GM12878 (cell line): ENCODE measurements around the gene ZDHHC17. TPM values are rescaled to one million over a fixed set of nuclear protein-coding genes. Genes with fewer than 3 reads are reported as not detected.

ENCODE experiments used
- ATAC-seq: fragments of 200-7000 bp; cut with Tn5 transposase; 3 replicates; pipeline ENCODE4 v1.9.1; 2020; ENCODE audit warnings: mild to moderate bottlenecking, moderate library complexity
- BruUV-seq: library from RNA; stranded (reverse); fragments of 400-500 nt; replicated peaks from 2 replicates; lab custom pipeline; 2021; lab: Mats Ljungman, UMichigan
- CTCF ChIA-PET: fragments of 300-600 bp; sonication (Branson Sonifier 250); formaldehyde crosslinking; extraction: SDS; loops from one replicate; lab custom pipeline; 2021; ENCODE audit warnings: inconsistent platforms; lab: Yijun Ruan, JAX
- POLR2A ChIA-PET: fragments of 350-600 bp; formaldehyde crosslinking; extraction: SDS; loops from one replicate; lab custom pipeline; 2021; ENCODE audit warnings: inconsistent platforms; lab: Charles Lee
- RAD21 ChIA-PET: fragments of 300-600 bp; sonication (Branson Sonifier 250); formaldehyde crosslinking; loops from one replicate; lab custom pipeline; 2023; ENCODE audit warnings: antibody characterized with exemption; ENCODE audit not compliant: unreplicated experiment; lab: Charles Lee
- SMC1A ChIA-PET: fragments of 300-600 bp; sonication (Branson Sonifier 250); formaldehyde crosslinking; loops from one replicate; lab custom pipeline; 2023; ENCODE audit not compliant: unreplicated experiment, uncharacterized antibody; lab: Charles Lee
- DNase-seq: peaks from one replicate; pipeline ENCODE4 v3.0.0-alpha.2; 2011; ENCODE audit warnings: low read depth, low spot score
- FAIRE-seq: peaks from 3 replicates; lab custom pipeline; 2011; peaks lifted over from hg19 to GRCh38; lab: Jason Lieb, UNC
- H2AFZ ChIP-seq: 2 replicates; pipeline ENCODE4 v1.6.0; 2011; ENCODE audit warnings: low read depth, low read length, control low read depth; ENCODE audit not compliant: control insufficient read depth
- H3K27ac ChIP-seq: 2 replicates; pipeline ENCODE4 v1.5.1; 2011; ENCODE audit warnings: control low read depth; ENCODE audit not compliant: control insufficient read depth, insufficient read depth
- H3K27me3 ChIP-seq, 2 experiments: replicated peaks in 1 of 2; 2 replicates each; pipeline versions ENCODE4 v1.6.0 to v1.6.1; 2011; ENCODE audit warnings: low read length in 1 of 2; ENCODE audit not compliant: control insufficient read depth in 2 of 2, insufficient read depth in 2 of 2
- H3K36me3 ChIP-seq, 2 experiments: 2 replicates each; pipeline ENCODE4 v1.5.1; 2011; ENCODE audit warnings: low read length in 1 of 2; ENCODE audit not compliant: control insufficient read depth in 2 of 2, insufficient read depth in 2 of 2
- H3K4me1 ChIP-seq: 2 replicates; pipeline ENCODE4 v1.6.1; 2011; ENCODE audit warnings: mild to moderate bottlenecking, low read length, moderate library complexity, mixed read lengths; ENCODE audit not compliant: control insufficient read depth, insufficient read depth
- H3K4me2 ChIP-seq: 2 replicates; pipeline ENCODE4 v1.6.0; 2011; ENCODE audit warnings: control low read depth; ENCODE audit not compliant: control insufficient read depth, insufficient read depth
- H3K4me3 ChIP-seq: fragments of 200-600 bp; sonication (generic); 2 replicates; pipeline ENCODE4 v1.5.1; 2016
- H3K79me2 ChIP-seq: 2 replicates; pipeline ENCODE4 v1.6.0; 2011; ENCODE audit warnings: low read length; ENCODE audit not compliant: control insufficient read depth, insufficient read depth
- H3K9ac ChIP-seq: 2 replicates; pipeline ENCODE4 v1.8.0; 2011; ENCODE audit warnings: low read length, control low read depth, mixed read lengths; ENCODE audit not compliant: control insufficient read depth, insufficient read depth
- H3K9me3 ChIP-seq: replicated peaks from 3 replicates; pipeline ENCODE4 v1.5.1; 2011; ENCODE audit warnings: mild to moderate bottlenecking, low read length; ENCODE audit not compliant: control insufficient read depth, insufficient read depth
- H4K20me1 ChIP-seq: 2 replicates; pipeline ENCODE4 v1.6.0; 2011; ENCODE audit not compliant: control insufficient read depth, insufficient read depth
- CREM ChIP-seq: IDR thresholded peaks from 2 replicates; pipeline ENCODE4 v1.6.1; 2014; ENCODE audit warnings: antibody characterized with exemption, low read depth
- E2F8 ChIP-seq: fragments of 450-650 bp; IDR thresholded peaks from 2 replicates; pipeline ENCODE4 v1.6.1; 2018; ENCODE audit warnings: mild to moderate bottlenecking, low read depth, moderate library complexity; ENCODE audit not compliant: partially characterized antibody
- MTA3 ChIP-seq: IDR thresholded peaks from 2 replicates; pipeline ENCODE4 v1.6.1; 2012; ENCODE audit warnings: low read length, inconsistent platforms, borderline replicate concordance
- NR2C1 ChIP-seq: fragments of 450-650 bp; IDR thresholded peaks from 2 replicates; pipeline ENCODE4 v1.6.1; 2017; ENCODE audit warnings: antibody characterized with exemption, mild to moderate bottlenecking, moderate library complexity
- PAX8 ChIP-seq: fragments of 450-650 bp; IDR thresholded peaks from 2 replicates; pipeline ENCODE4 v1.6.1; 2017; ENCODE audit warnings: mild to moderate bottlenecking, moderate library complexity
- PKNOX1 ChIP-seq: fragments of 450-650 bp; IDR thresholded peaks from 2 replicates; pipeline ENCODE4 v1.6.1; 2016; ENCODE audit warnings: mild to moderate bottlenecking
- POLR2A ChIP-seq: IDR thresholded peaks from 2 replicates; pipeline ENCODE4 v1.6.1; 2011; ENCODE audit warnings: low read depth, mild to moderate bottlenecking, low read length
- STAT3 ChIP-seq: IDR thresholded peaks from 2 replicates; pipeline ENCODE4 v1.6.1; 2011; ENCODE audit warnings: low read depth, low read length, improper control_type of control experiment
- ZNF592 ChIP-seq: fragments of 450-650 bp; IDR thresholded peaks from 2 replicates; pipeline ENCODE4 v1.6.1; 2017; ENCODE audit warnings: mild to moderate bottlenecking, moderate library complexity
- WGBS: methylation state at CpG from one replicate; pipeline ENCODE4 v1.1.6; 2016; ENCODE audit warnings: low lambda C conversion rate; ENCODE audit not compliant: insufficient replicate concordance, insufficient coverage; ENCODE audit errors: missing lambda C conversion rate; 5-methylcytosine and 5-hydroxymethylcytosine counted together
- in situ Hi-C: fragments of 300-500 bp; cut with MboI; formaldehyde crosslinking; loops from 9 replicates; pipeline ENCODE4 v1.14.3; 2018; ENCODE audit warnings: mixed read lengths
- intact Hi-C: fragments of 100-400 bp; cut with micrococcal nuclease; formaldehyde crosslinking; loops from one replicate; pipeline ENCODE4 v1.14.2; 2022; ENCODE audit not compliant: unreplicated experiment
- polyA plus RNA-seq, 11 experiments: library from polyadenylated mRNA; depleted of rRNA in 4 of 11; unstranded in 6 of 11; stranded (reverse) in 5 of 11; fragments of >200 nt; fragmentation: Nextera tagmentation in 4 of 11; fragmentation: Illumina TruSeq in 1 of 11; extraction: Ambion mirVana in 4 of 11; extraction: Trizol in 1 of 11; gene quantifications; 1 replicate in 1 of 11; 2 replicates in 10 of 11; pipeline versions ENCODE4 v1.2.1 to v1.2.3, GENCODE V29; 2011 to 2016; ENCODE audit warnings: inconsistent platforms in 2 of 11, missing spikeins in 2 of 11, low read depth in 1 of 11
- total RNA-seq, 4 experiments: library from RNA; depleted of rRNA in 3 of 4; stranded (reverse); fragments of >200 nt in 3 of 4; fragmentation: Illumina TruSeq in 1 of 4; extraction: Trizol in 1 of 4; gene quantifications; 2 replicates each; pipeline versions ENCODE4 v1.2.1 to v1.2.3, GENCODE V29; 2013 to 2021
- TF ChIP-seq, protein P1 (sequence below): fragments of 450-650 bp; conservative IDR thresholded peaks from 2 replicates; pipeline ENCODE4 v1.6.1; 2017; ENCODE audit warnings: mild to moderate bottlenecking, moderate library complexity
- TF ChIP-seq, protein P2 (sequence below): fragments of 450-650 bp; formaldehyde crosslinking; IDR thresholded peaks from 2 replicates; pipeline ENCODE4 v1.4.0; 2022; ENCODE audit warnings: mild to moderate bottlenecking, moderate library complexity

Gene ZDHHC17
- total and polyA plus RNA-seq, 10 of the 15 experiments (the other 5 are each of a cell fraction or from before 2014, with no cell fraction given): 4.3 to 50.0 (median 19.3) TPM

GRCh38 chr12:76863837-76864236 lies 99.9 kb downstream of the ZDHHC17 start:
- ATAC-seq (no peak), DNase-seq (no peak), FAIRE-seq (no peak)
- intact Hi-C loops (no loop called here), in situ Hi-C loops (no loop called here)
- H3K27ac ChIP-seq: no peak overlapping the region
- H3K4me3 ChIP-seq: no peak overlapping the region
- ChIA-PET SMC1A (no interaction called here), POLR2A (interaction anchor here (0.5 kb wide), 1 partner anchor 112 kb away, joined by 7 read pairs; no protein-coding TSS in a partner anchor), CTCF (interaction anchor here (0.9 kb wide), 1 partner anchor 16 kb away, joined by 3 read pairs; no protein-coding TSS in a partner anchor), RAD21 (no interaction called here)
- no TSS peak for BruUV-seq
- H3K9me3 ChIP-seq: no peaks in the 10 kb centered on the region
- WGBS: 88% methylated on average over 4 of the region's 4 CpGs
- H3K36me3 ChIP-seq: no peaks in the 10 kb centered on the region; a peak in 1 of 4 replicates
- no peak overlapping the region for H3K9ac ChIP-seq
- no peaks in the 10 kb centered on the region for H3K79me2 ChIP-seq
- no peaks in the 10 kb centered on the region for H3K27me3 ChIP-seq
- H4K20me1 ChIP-seq: no peaks in the 10 kb centered on the region
- no peak overlapping the region for H2AFZ ChIP-seq
- H3K4me2 ChIP-seq: no peak overlapping the region
- H3K4me1 ChIP-seq: no peaks in the 10 kb centered on the region; the same call in 1 of the 2 replicates
- no peak for TF ChIP-seq E2F8
- no peak for TF ChIP-seq POLR2A
- TF ChIP-seq NR2C1: no peak
- TF ChIP-seq, protein P1, sequence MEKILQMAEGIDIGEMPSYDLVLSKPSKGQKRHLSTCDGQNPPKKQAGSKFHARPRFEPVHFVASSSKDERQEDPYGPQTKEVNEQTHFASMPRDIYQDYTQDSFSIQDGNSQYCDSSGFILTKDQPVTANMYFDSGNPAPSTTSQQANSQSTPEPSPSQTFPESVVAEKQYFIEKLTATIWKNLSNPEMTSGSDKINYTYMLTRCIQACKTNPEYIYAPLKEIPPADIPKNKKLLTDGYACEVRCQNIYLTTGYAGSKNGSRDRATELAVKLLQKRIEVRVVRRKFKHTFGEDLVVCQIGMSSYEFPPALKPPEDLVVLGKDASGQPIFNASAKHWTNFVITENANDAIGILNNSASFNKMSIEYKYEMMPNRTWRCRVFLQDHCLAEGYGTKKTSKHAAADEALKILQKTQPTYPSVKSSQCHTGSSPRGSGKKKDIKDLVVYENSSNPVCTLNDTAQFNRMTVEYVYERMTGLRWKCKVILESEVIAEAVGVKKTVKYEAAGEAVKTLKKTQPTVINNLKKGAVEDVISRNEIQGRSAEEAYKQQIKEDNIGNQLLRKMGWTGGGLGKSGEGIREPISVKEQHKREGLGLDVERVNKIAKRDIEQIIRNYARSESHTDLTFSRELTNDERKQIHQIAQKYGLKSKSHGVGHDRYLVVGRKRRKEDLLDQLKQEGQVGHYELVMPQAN: no peak
- TF ChIP-seq MTA3: no peak
- no peak for TF ChIP-seq PKNOX1
- TF ChIP-seq CREM: no peak
- no peak for TF ChIP-seq ZNF592
- TF ChIP-seq PAX8: no peak
- TF ChIP-seq, protein P2, sequence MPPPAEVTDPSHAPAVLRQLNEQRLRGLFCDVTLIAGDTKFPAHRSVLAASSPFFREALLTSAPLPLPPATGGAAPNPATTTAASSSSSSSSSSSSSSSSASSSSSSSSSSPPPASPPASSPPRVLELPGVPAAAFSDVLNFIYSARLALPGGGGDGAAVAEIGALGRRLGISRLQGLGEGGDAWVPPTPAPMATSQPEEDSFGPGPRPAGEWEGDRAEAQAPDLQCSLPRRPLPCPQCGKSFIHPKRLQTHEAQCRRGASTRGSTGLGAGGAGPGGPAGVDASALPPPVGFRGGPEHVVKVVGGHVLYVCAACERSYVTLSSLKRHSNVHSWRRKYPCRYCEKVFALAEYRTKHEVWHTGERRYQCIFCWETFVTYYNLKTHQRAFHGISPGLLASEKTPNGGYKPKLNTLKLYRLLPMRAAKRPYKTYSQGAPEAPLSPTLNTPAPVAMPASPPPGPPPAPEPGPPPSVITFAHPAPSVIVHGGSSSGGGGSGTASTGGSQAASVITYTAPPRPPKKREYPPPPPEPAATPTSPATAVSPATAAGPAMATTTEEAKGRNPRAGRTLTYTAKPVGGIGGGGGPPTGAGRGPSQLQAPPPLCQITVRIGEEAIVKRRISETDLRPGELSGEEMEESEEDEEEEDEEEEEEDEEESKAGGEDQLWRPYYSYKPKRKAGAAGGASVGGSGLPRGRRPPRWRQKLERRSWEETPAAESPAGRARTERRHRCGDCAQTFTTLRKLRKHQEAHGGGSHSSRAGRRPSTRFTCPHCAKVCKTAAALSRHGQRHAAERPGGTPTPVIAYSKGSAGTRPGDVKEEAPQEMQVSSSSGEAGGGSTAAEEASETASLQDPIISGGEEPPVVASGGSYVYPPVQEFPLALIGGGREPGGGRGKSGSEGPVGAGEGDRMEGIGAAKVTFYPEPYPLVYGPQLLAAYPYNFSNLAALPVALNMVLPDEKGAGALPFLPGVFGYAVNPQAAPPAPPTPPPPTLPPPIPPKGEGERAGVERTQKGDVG (CRISPR knock-in tag): no peak
- TF ChIP-seq STAT3: no peak
